Ectodermal cell (in vitro differentiated cells): Measurements from ENCODE around the gene SDR39U1. TPM values are rescaled to one million over a fixed set of nuclear protein-coding genes. Genes with fewer than 3 reads are reported as not detected.
"Not testable (repeated sequence)": the region's sequence is repeated elsewhere in the genome, so short reads cannot be mapped to it uniquely, and the experiment has no call there.

ENCODE experiments used
- H3K27ac ChIP-seq: 2 replicates; pipeline ENCODE4 v1.7.0; 2013; ENCODE audit warnings: mild to moderate bottlenecking, low read depth, low read length; ENCODE audit not compliant: insufficient read depth, poor library complexity, severe bottlenecking
- H3K27me3 ChIP-seq: 2 replicates; pipeline ENCODE4 v1.7.0; 2013; ENCODE audit warnings: mild to moderate bottlenecking, low read length; ENCODE audit not compliant: insufficient read depth, control insufficient read depth, poor library complexity, severe bottlenecking
- H3K36me3 ChIP-seq: one replicate; pipeline ENCODE4 v1.7.0; 2013; ENCODE audit warnings: low read length; ENCODE audit not compliant: control insufficient read depth, insufficient read depth
- H3K4me1 ChIP-seq: one replicate; pipeline ENCODE4 v1.7.0; 2013; ENCODE audit warnings: low read length; ENCODE audit not compliant: control insufficient read depth, insufficient read depth
- H3K4me3 ChIP-seq: 2 replicates; pipeline ENCODE4 v1.7.0; 2013; ENCODE audit warnings: low read depth, low read length, control low read depth; ENCODE audit not compliant: insufficient read depth
- H3K9me3 ChIP-seq: 2 replicates; pipeline ENCODE4 v1.7.0; 2013; ENCODE audit warnings: mild to moderate bottlenecking, low read length, moderate library complexity; ENCODE audit not compliant: control insufficient read depth
- WGBS, 2 experiments: methylation state at CpG; one replicate each; pipeline ENCODE4 v1.1.7; 2013; ENCODE audit warnings: missing lambda C conversion rate in 2 of 2; 5-methylcytosine and 5-hydroxymethylcytosine counted together
- polyA plus RNA-seq, 4 experiments: library from polyadenylated mRNA; stranded (reverse); fragments of 50-300 nt; gene quantifications; one replicate each; pipeline ENCODE4 v1.2.3, GENCODE V29; 2013

The SDR39U1 gene, protein sequence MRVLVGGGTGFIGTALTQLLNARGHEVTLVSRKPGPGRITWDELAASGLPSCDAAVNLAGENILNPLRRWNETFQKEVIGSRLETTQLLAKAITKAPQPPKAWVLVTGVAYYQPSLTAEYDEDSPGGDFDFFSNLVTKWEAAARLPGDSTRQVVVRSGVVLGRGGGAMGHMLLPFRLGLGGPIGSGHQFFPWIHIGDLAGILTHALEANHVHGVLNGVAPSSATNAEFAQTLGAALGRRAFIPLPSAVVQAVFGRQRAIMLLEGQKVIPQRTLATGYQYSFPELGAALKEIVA
- 60.0 TPM for polyA plus RNA-seq (2013, experiment 1 of 4)
- polyA plus RNA-seq (2013, experiment 2 of 4) = 67.0 TPM
- 57.1 TPM for polyA plus RNA-seq (2013, experiment 3 of 4)
- 67.6 TPM for polyA plus RNA-seq (2013, experiment 4 of 4)

GRCh38 chr14:24442240-24443052 lies at the start of gene SDR39U1:
TSS of gene SDR39U1 (minus strand) at chr14:24442776. CDS start at chr14:24442769, 7 bp downstream.
- Histone ChIP-seq H3K36me3 (peaks cover 5% of the 10 kb centered on the region), H3K27ac (peak within 1 kb of the TSS; percentile 98), H3K4me3 (peak within 1 kb of the TSS; percentile 59), H3K4me1 (peaks cover 10% of the 10 kb centered on the region), H3K27me3 (no peaks in the 10 kb centered on the region), H3K9me3 (no peaks in the 10 kb centered on the region)
- WGBS, 2 experiments = 0% methylated on average over 50 to 52 of the region's 52 CpGs

GRCh38 chr14:24491586-24492408 lies 49.2 kb upstream of the SDR39U1 start:
- H3K4me1 ChIP-seq, H3K4me3 ChIP-seq, H3K27ac ChIP-seq, H3K27me3 ChIP-seq, H3K36me3 ChIP-seq, H3K9me3 ChIP-seq: not testable (repeated sequence)
- 75 to 76% methylated on average over 19 of the region's 19 CpGs for WGBS, 2 experiments

- no peak overlapping the region for H3K4me3 ChIP-seq
- H3K27me3 ChIP-seq = no peaks in the 10 kb centered on the region
- WGBS, 2 experiments = 71% methylated on average over 4 of the region's 4 CpGs
- H3K36me3 ChIP-seq = no peaks in the 10 kb centered on the region
- H3K4me1 ChIP-seq = no peaks in the 10 kb centered on the region
- H3K27ac ChIP-seq = no peak overlapping the region
- no peaks in the 10 kb centered on the region for H3K9me3 ChIP-seq
Observed at GRCh38 chr14:24483604-24484252, 41.2 kb upstream of the SDR39U1 start.

DNA sequence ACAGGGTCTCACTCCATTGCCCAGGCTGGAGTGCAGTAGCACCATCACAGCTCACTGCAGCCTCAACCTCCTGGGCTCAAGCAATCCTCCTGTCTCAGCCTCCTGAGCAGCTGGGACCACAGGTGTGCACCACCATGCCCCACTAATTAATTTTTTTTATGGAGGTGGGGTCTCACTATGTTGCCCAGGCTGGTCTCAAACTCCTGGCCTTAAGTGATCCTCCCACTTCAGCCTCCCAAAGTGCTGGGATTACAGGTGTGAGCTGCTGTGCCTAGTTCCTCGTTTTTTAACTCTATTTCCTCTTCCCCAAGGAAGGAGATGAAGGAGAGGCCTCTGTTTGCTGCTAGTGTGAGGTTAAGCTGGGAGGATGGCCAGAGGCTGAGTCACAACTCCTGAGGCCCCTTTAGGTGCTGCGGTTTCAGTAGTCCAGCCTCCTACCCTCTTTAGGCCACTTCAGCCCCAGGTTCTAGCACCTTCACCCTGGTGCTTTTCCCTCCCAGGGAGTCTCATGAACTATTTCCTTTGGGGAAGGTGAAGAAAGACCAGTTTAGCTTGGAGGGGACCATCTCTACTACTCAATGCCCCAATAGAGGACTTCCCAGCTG lies 40.2 kb upstream of the SDR39U1 start:
- 84 to 87% methylated on average over 1 to 2 of the region's 2 CpGs for WGBS, 2 experiments
- not testable (repeated sequence) for H3K9me3 ChIP-seq, H3K4me3 ChIP-seq, H3K36me3 ChIP-seq, H3K27ac ChIP-seq, H3K27me3 ChIP-seq, H3K4me1 ChIP-seq

- Histone ChIP-seq H3K27me3 (no peaks in the 10 kb centered on the region), H3K4me1 (no peaks in the 10 kb centered on the region), H3K9me3 (no peaks in the 10 kb centered on the region), H3K4me3 (no peak overlapping the region), H3K36me3 (no peaks in the 10 kb centered on the region), H3K27ac (no peak overlapping the region)
- 66% methylated on average over 23 of the region's 23 CpGs for WGBS, 2 experiments
Observed at GRCh38 chr14:24481622-24482324, 39.2 kb upstream of the SDR39U1 start.

- WGBS, 2 experiments = 0% methylated on average over 1 of the region's 1 CpG
- H3K36me3 ChIP-seq, H3K9me3 ChIP-seq, H3K27me3 ChIP-seq, H3K4me3 ChIP-seq, H3K27ac ChIP-seq, H3K4me1 ChIP-seq: not testable (repeated sequence)
Observed at GRCh38 chr14:24479999-24480398, 37.4 kb upstream of the SDR39U1 start.

DNA sequence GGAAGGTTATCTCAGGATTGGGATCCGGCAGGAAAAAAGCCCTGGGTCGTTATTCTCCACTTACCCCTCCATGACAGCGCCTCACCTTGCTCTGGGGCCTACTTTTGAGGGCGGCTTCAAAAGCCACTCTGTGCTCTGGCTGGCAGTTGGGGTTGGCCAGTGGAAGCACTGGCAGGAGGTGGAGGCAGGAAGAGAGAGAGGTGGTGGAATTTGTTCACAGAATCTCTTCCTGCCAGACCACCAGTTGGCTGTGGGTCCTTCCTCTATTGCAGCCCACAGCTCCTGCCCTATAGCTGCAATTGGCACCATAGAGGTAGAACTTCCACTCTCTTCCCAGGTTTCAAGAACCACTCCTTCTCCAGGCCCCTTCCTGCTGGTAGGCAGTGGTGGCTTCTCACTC lies 32.7 kb upstream of the SDR39U1 start:
- Histone ChIP-seq H3K4me3 (no peak overlapping the region), H3K9me3 (no peaks in the 10 kb centered on the region), H3K27ac (no peak overlapping the region), H3K4me1 (no peaks in the 10 kb centered on the region), H3K27me3 (no peaks in the 10 kb centered on the region), H3K36me3 (no peaks in the 10 kb centered on the region)
- WGBS, 2 experiments = 89 to 90% methylated on average over 4 of the region's 4 CpGs

DNA sequence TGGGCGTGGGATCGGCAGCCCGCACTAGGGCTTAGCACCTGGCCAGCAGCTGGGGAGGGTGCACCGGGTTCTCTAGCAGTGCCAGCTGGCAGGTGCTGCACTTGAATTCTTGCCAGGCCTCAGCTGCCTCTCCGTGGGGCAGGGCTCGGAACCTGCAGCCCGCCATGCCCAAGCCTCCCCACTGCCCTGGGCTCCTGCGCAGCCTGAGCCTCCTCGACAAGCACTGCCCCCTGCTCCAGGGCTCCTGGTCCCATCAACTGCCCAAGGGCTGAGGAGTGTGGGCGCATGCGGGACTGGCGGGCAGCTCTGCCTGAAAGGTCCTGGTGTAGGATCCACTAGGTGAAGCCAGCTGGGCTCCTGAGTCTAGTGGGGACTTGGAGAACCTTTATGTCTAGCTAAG lies 30.6 kb upstream of the SDR39U1 start:
- 62 to 63% methylated on average over 12 of the region's 12 CpGs for WGBS, 2 experiments
- no peak overlapping the region for H3K4me3 ChIP-seq
- no peaks in the 10 kb centered on the region for H3K4me1 ChIP-seq
- no peaks in the 10 kb centered on the region for H3K9me3 ChIP-seq
- H3K27me3 ChIP-seq = no peaks in the 10 kb centered on the region
- no peak overlapping the region for H3K27ac ChIP-seq
- no peaks in the 10 kb centered on the region for H3K36me3 ChIP-seq

GRCh38 chr14:24470450-24470849 lies 27.9 kb upstream of the SDR39U1 start:
- H3K27ac ChIP-seq, H3K4me3 ChIP-seq, H3K27me3 ChIP-seq, H3K4me1 ChIP-seq, H3K9me3 ChIP-seq, H3K36me3 ChIP-seq: not testable (repeated sequence)
- WGBS, 2 experiments = no CpG with 5 or more reads among the region's 2 CpGs
